Measurements from ENCODE around the gene WNT9A. TPM values are rescaled to one million over a fixed set of nuclear protein-coding genes. Genes with fewer than 3 reads are reported as not detected.

WNT9A gene, protein sequence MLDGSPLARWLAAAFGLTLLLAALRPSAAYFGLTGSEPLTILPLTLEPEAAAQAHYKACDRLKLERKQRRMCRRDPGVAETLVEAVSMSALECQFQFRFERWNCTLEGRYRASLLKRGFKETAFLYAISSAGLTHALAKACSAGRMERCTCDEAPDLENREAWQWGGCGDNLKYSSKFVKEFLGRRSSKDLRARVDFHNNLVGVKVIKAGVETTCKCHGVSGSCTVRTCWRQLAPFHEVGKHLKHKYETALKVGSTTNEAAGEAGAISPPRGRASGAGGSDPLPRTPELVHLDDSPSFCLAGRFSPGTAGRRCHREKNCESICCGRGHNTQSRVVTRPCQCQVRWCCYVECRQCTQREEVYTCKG
- 5.1 and 7.6 TPM in 2 replicates for total RNA-seq

DNA sequence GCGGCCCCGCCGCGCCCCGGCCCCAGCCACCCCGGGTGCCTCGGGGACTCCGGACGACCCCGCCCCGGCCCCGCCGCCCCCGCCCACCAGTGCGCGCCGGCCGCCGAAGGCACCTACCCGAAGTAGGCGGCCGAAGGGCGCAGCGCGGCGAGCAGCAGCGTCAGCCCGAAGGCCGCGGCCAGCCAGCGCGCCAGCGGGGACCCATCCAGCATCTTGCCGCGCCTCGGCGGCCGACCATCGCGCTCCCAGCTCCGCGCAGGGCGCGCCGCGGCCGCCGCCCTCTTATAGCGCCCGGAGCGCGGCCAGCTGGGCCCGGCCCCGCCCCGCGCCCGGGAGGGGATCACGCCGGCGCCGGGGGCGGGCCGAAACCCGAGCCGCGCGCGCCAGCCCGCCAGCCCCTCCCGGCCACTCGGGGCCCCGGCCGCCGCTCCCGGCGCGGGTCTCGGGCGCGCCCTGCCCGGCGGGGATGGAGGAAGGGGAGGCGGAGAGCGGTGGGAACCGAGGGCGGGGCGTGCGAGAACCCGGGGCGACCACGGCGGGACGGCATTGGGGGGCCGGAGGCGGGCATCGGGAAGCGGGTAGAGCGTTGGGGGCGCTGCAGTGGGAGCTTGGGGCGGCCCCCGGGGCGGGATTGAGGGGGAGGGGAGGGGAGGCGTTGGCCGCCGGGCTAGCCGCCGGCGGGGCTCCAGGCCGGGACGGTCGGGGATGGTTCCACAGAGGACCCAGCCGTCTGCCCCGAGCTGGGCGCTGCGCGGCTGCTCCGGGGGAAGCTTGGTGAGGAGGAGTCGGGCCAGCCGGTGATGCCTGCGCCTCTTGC lies at the start of gene WNT9A:
TSS of gene WNT9A (minus strand) at position 257 of the 817 bp plus-strand sequence. CDS start at position 212, 45 bp downstream.

Small RNAs within 50 kb of the gene (small RNA-seq; reads per million reads assigned to genes)
- gene MIR5008 = 0.72 reads per million, percentile 43 among the genes with 10 or more reads in this experiment
- not detected for gene SEPT14P17

Other genes with a start within 250 kb of the WNT9A start
- 46.3 and 57.4 TPM in 2 replicates for gene JMJD4, start 212.6 kb downstream of the WNT9A start, total RNA-seq
- 56.5 and 67.1 TPM in 2 replicates for gene SNAP47, start 212.5 kb downstream of the WNT9A start, total RNA-seq
- not detected in 2 replicates for gene PRSS38, start 132.3 kb downstream of the WNT9A start, total RNA-seq
- not detected in 2 replicates for gene WNT3A, start 59.1 kb upstream of the WNT9A start, total RNA-seq
- 345 and 501 TPM in 2 replicates for gene ARF1, start 134.8 kb upstream of the WNT9A start, total RNA-seq
- 5.7 and 9.4 TPM in 2 replicates for gene C1orf35, start 155.4 kb upstream of the WNT9A start, total RNA-seq
- 44.5 and 106 TPM in 2 replicates for gene MRPL55, start 161.4 kb upstream of the WNT9A start, total RNA-seq
- gene GUK1, start 192.3 kb upstream of the WNT9A start, total RNA-seq = 267 and 413 TPM in 2 replicates
- gene GJC2, start 202.0 kb upstream of the WNT9A start, total RNA-seq = 0.79 and 2.1 TPM in 2 replicates
- 6.7 and 14.9 TPM in 2 replicates for gene IBA57, start 217.9 kb upstream of the WNT9A start, total RNA-seq